GM12872 (cell line): ENCODE results near the gene PRKAG2.

Experiments used
- CTCF ChIP-seq: IDR thresholded peaks from 3 replicates; pipeline ENCODE4 v1.5.1; 2011; ENCODE audit warnings: low read depth, mild to moderate bottlenecking, low read length, moderate library complexity; ENCODE audit not compliant: insufficient read depth

PRKAG2 gene

GRCh38 chr7:151686826-151687225 is 190.1 kb downstream of the PRKAG2 start:
- TF ChIP-seq CTCF: no peak

GRCh38 chr7:151686016-151686766 is 190.7 kb downstream of the PRKAG2 start:
- TF ChIP-seq CTCF: no peak

GRCh38 chr7:151684408-151685175 is 192.3 kb downstream of the PRKAG2 start:
- TF ChIP-seq CTCF: no peak

GRCh38 chr7:151683615-151684407 is 193.1 kb downstream of the PRKAG2 start:
- TF ChIP-seq CTCF: no peak

GRCh38 chr7:151682831-151683614 is 193.9 kb downstream of the PRKAG2 start:
- TF ChIP-seq CTCF: no peak

GRCh38 chr7:151681726-151682125 is 195.2 kb downstream of the PRKAG2 start:
- no peak for TF ChIP-seq CTCF

- no peak for TF ChIP-seq CTCF
These were observed 196.1 kb downstream of the PRKAG2 start for GRCh38 chr7:151680810-151681209.
